IMR-90 (cell line): ENCODE results near the gene OR7D4. TPM values are rescaled to one million over a fixed set of nuclear protein-coding genes. Genes with fewer than 3 reads are reported as not detected.

ENCODE experiments used
- ATAC-seq: fragments of 200-7000 bp; cut with Tn5 transposase; 2 replicates; pipeline ENCODE4 v1.9.1; 2020; ENCODE audit warnings: low read depth, mild to moderate bottlenecking, moderate library complexity
- BruUV-seq: library from RNA; stranded (reverse); fragments of 400-500 nt; replicated peaks from 2 replicates; lab custom pipeline; 2021; lab: Mats Ljungman, UMichigan
- CTCF ChIA-PET: fragments of 300-600 bp; formaldehyde crosslinking; extraction: SDS; loops from one replicate; lab custom pipeline; 2021; ENCODE audit warnings: antibody characterized with exemption; lab: Yijun Ruan, JAX
- POLR2A ChIA-PET: fragments of 300-600 bp; sonication (Branson Sonifier 250); formaldehyde crosslinking; loops from one replicate; lab custom pipeline; 2022; ENCODE audit warnings: antibody characterized with exemption; ENCODE audit not compliant: unreplicated experiment; lab: Charles Lee
- DNase-seq: peaks from one replicate; pipeline ENCODE4 v3.0.0; 2013
- H2AFZ ChIP-seq: replicated peaks from 2 replicates; pipeline ENCODE3; 2013; ENCODE audit warnings: low read length, mild to moderate bottlenecking; ENCODE audit not compliant: poor library complexity
- H2AK5ac ChIP-seq: 2 replicates; pipeline ENCODE4 v1.6.1; 2013; ENCODE audit warnings: low read depth, low read length, inconsistent platforms
- H2AK9ac ChIP-seq: replicated peaks from 2 replicates; pipeline ENCODE3; 2013; ENCODE audit warnings: mild to moderate bottlenecking, low read depth, low read length, moderate library complexity; ENCODE audit not compliant: poor library complexity
- H2BK120ac ChIP-seq: 2 replicates; pipeline ENCODE4 v1.6.1; 2013; ENCODE audit warnings: low read depth, low read length, inconsistent platforms
- H2BK15ac ChIP-seq: 3 replicates; pipeline ENCODE4 v1.6.1; 2013; ENCODE audit warnings: low read depth, low read length, inconsistent platforms
- H2BK20ac ChIP-seq: 2 replicates; pipeline ENCODE4 v1.6.1; 2013; ENCODE audit warnings: low read depth, mild to moderate bottlenecking, inconsistent platforms, low read length, moderate library complexity
- H2BK5ac ChIP-seq: 2 replicates; pipeline ENCODE4 v1.6.1; 2013; ENCODE audit warnings: mild to moderate bottlenecking, low read depth, low read length, inconsistent platforms; ENCODE audit not compliant: poor library complexity, severe bottlenecking
- H3K14ac ChIP-seq: replicated peaks from 2 replicates; pipeline ENCODE4 v1.6.1; 2013; ENCODE audit warnings: low read depth, low read length, inconsistent platforms
- H3K18ac ChIP-seq: 2 replicates; pipeline ENCODE4 v1.6.1; 2013; ENCODE audit warnings: low read depth, low read length, control low read depth
- H3K23ac ChIP-seq: 2 replicates; pipeline ENCODE4 v1.6.1; 2013; ENCODE audit warnings: low read depth, low read length, inconsistent platforms
- H3K27ac ChIP-seq: 2 replicates; pipeline ENCODE4 v1.5.1; 2013; ENCODE audit warnings: mild to moderate bottlenecking, control low read depth, low read length; ENCODE audit not compliant: insufficient read depth
- H3K27me3 ChIP-seq: 2 replicates; pipeline ENCODE4 v1.6.1; 2013; ENCODE audit warnings: low read length; ENCODE audit not compliant: control insufficient read depth, insufficient read depth
- H3K36me3 ChIP-seq: 2 replicates; pipeline ENCODE4 v1.6.1; 2013; ENCODE audit warnings: low read length, mixed read lengths; ENCODE audit not compliant: control insufficient read depth, insufficient read depth
- H3K4ac ChIP-seq: 2 replicates; pipeline ENCODE4 v1.6.1; 2013; ENCODE audit warnings: low read depth, low read length, inconsistent platforms
- H3K4me1 ChIP-seq: 2 replicates; pipeline ENCODE4 v1.6.1; 2013; ENCODE audit warnings: low read length, mixed read lengths; ENCODE audit not compliant: control insufficient read depth, insufficient read depth
- H3K4me2 ChIP-seq: 2 replicates; pipeline ENCODE4 v1.6.1; 2013; ENCODE audit warnings: low read depth, mild to moderate bottlenecking, control low read depth, low read length, moderate library complexity
- H3K4me3 ChIP-seq: 2 replicates; pipeline ENCODE4 v1.5.1; 2013; ENCODE audit warnings: low read depth, mild to moderate bottlenecking, control low read depth, low read length, moderate library complexity; ENCODE audit not compliant: insufficient read depth
- H3K56ac ChIP-seq: 2 replicates; pipeline ENCODE4 v1.6.1; 2013; ENCODE audit warnings: low read length, inconsistent platforms; ENCODE audit not compliant: insufficient read depth; ENCODE audit errors: extremely low read depth
- H3K79me1 ChIP-seq, 2 experiments: 2 replicates each; pipeline ENCODE4 v1.6.1; 2013; ENCODE audit warnings: low read length in 2 of 2, inconsistent platforms in 1 of 2, low read depth in 1 of 2
- H3K9ac ChIP-seq: 2 replicates; pipeline ENCODE4 v1.6.1; 2013; ENCODE audit warnings: low read depth, low read length, control low read depth
- H3K9me1 ChIP-seq: 2 replicates; pipeline ENCODE4 v1.6.1; 2013; ENCODE audit warnings: low read length, inconsistent platforms; ENCODE audit not compliant: insufficient read depth
- H3K9me3 ChIP-seq: 2 replicates; pipeline ENCODE4 v1.6.1; 2013; ENCODE audit warnings: low read length; ENCODE audit not compliant: control insufficient read depth, insufficient read depth
- H4K20me1 ChIP-seq: 2 replicates; pipeline ENCODE4 v1.6.1; 2013; ENCODE audit warnings: low read length, inconsistent platforms; ENCODE audit not compliant: insufficient read depth
- H4K5ac ChIP-seq: 2 replicates; pipeline ENCODE4 v1.6.1; 2013; ENCODE audit warnings: mild to moderate bottlenecking, low read depth, low read length, control low read depth
- H4K8ac ChIP-seq, 2 experiments: 2 replicates each; pipeline ENCODE4 v1.6.1; 2013; ENCODE audit warnings: low read depth in 2 of 2, low read length in 2 of 2, control low read depth in 1 of 2, inconsistent platforms in 1 of 2
- H4K91ac ChIP-seq: 2 replicates; pipeline ENCODE4 v1.6.1; 2013; ENCODE audit warnings: low read depth, low read length, inconsistent platforms; ENCODE audit not compliant: insufficient read depth
- CHD1 ChIP-seq: IDR thresholded peaks from 2 replicates; pipeline ENCODE4 v1.6.1; 2012; ENCODE audit warnings: low read depth, low read length, improper control_type of control experiment
- FOS ChIP-seq: fragments of 150-350 bp; IDR thresholded peaks from 2 replicates; pipeline ENCODE4 v1.6.1; 2016; ENCODE audit warnings: low read depth, low read length
- MAFK ChIP-seq: IDR thresholded peaks from 2 replicates; pipeline ENCODE4 v1.6.1; 2012; ENCODE audit warnings: low read depth, low read length, improper control_type of control experiment
- MAZ ChIP-seq: IDR thresholded peaks from 2 replicates; pipeline ENCODE4 v1.6.1; 2012; ENCODE audit warnings: low read depth, mild to moderate bottlenecking, low read length, improper control_type of control experiment, moderate library complexity, borderline replicate concordance
- MXI1 ChIP-seq: IDR thresholded peaks from 2 replicates; pipeline ENCODE4 v1.6.1; 2012; ENCODE audit warnings: low read depth, mild to moderate bottlenecking, low read length, moderate library complexity, borderline replicate concordance
- NFE2L2 ChIP-seq: fragments of 150-350 bp; IDR thresholded peaks from 2 replicates; pipeline ENCODE4 v1.6.1; 2016; ENCODE audit warnings: low read depth, mild to moderate bottlenecking, low read length
- POLR2A ChIP-seq: IDR thresholded peaks from 2 replicates; pipeline ENCODE4 v1.6.1; 2012; ENCODE audit warnings: mild to moderate bottlenecking, low read depth, low read length
- RAD21 ChIP-seq: IDR thresholded peaks from 2 replicates; pipeline ENCODE4 v1.6.1; 2012; ENCODE audit warnings: low read length, improper control_type of control experiment
- RFX5 ChIP-seq: IDR thresholded peaks from 2 replicates; pipeline ENCODE4 v1.8.0; 2012; ENCODE audit warnings: low read depth, mild to moderate bottlenecking, low read length, moderate library complexity
- SMC3 ChIP-seq: fragments of 150-350 bp; IDR thresholded peaks from 2 replicates; pipeline ENCODE4 v1.6.1; 2016; ENCODE audit warnings: low read depth, mild to moderate bottlenecking, antibody characterized with exemption, low read length, moderate library complexity
- WGBS, 2 experiments: methylation state at CpG; one replicate each; pipeline versions ENCODE4 v1.1.5 to v1.1.7; 2013; ENCODE audit warnings: missing lambda C conversion rate in 2 of 2; ENCODE audit not compliant: insufficient read length in 1 of 2; ENCODE audit errors: extremely low coverage in 2 of 2; 5-methylcytosine and 5-hydroxymethylcytosine counted together
- dilution Hi-C: fragments of 300-500 bp; cut with HindIII; formaldehyde crosslinking; loops from one replicate; pipeline ENCODE4 v1.14.3; 2018; ENCODE audit warnings: low sequenced_read_pairs; ENCODE audit not compliant: unreplicated experiment
- in situ Hi-C: fragments of 300-500 bp; cut with MboI; formaldehyde crosslinking; loops from 3 replicates; pipeline ENCODE4 v1.14.3; 2019; ENCODE audit warnings: low sequenced_read_pairs, inconsistent platforms, mixed read lengths
- intact Hi-C: fragments of 100-400 bp; cut with micrococcal nuclease; formaldehyde crosslinking; loops from 2 replicates; pipeline ENCODE4 v1.10.0; 2022
- polyA plus RNA-seq, 3 experiments: library from polyadenylated mRNA; depleted of rRNA; stranded (reverse); fragments of >200 nt; gene quantifications; 2 replicates each; pipeline ENCODE4 v1.2.3, GENCODE V29; 2012; ENCODE audit warnings: low replicate concordance in 1 of 3
- total RNA-seq: library from RNA; depleted of rRNA; stranded (reverse); fragments of >200 nt; gene quantifications from 2 replicates; pipeline ENCODE4 v1.2.3, GENCODE V29; 2012

The OR7D4 gene
- total and polyA plus RNA-seq, 2 of the 4 experiments (the other 2 are of a cell fraction), result not detected

GRCh38 chr19:9178901-9179300, 40.5 kb downstream of the OR7D4 start, which contains the start of gene OR7D2:
Gene OR7D2, plus strand, starts transcription at chr19:9178979. Its CDS starts 6,803 bp downstream, at chr19:9185782.
- no CpG with 5 or more reads among the region's 4 CpGs for WGBS, 2 experiments
- Histone ChIP-seq H3K56ac (no peak within 1 kb of the TSS), H3K27ac (no peak within 1 kb of the TSS), H2BK15ac (no peak within 1 kb of the TSS), H4K8ac (no peak within 1 kb of the TSS), H3K36me3 (no peaks in the 10 kb centered on the region), H3K4me3 (no peak within 1 kb of the TSS), H2BK20ac (no peak within 1 kb of the TSS), H2AFZ (no peak within 1 kb of the TSS), H2BK120ac (no peak within 1 kb of the TSS), H3K4me1 (no peaks in the 10 kb centered on the region), H2BK5ac (no peak within 1 kb of the TSS), H3K9ac (no peak within 1 kb of the TSS), H2AK5ac (no peak within 1 kb of the TSS), H3K9me1 (no peaks in the 10 kb centered on the region), H3K9me3 (peaks cover 3% of the 10 kb centered on the region; the same call in 1 of the 2 replicates), H3K4me2 (no peak within 1 kb of the TSS), H3K18ac (no peak within 1 kb of the TSS), H3K27me3 (no peaks in the 10 kb centered on the region), H4K5ac (no peak within 1 kb of the TSS), H3K4ac (no peak within 1 kb of the TSS), H3K23ac (no peak within 1 kb of the TSS), H2AK9ac (no peak within 1 kb of the TSS), H3K79me1 (no peaks in the 10 kb centered on the region), H4K91ac (no peak within 1 kb of the TSS), H3K14ac (no peak within 1 kb of the TSS), H4K20me1 (no peaks in the 10 kb centered on the region)
- POLR2A ChIA-PET, result no interaction called here
- dilution Hi-C loops (no loop called here), in situ Hi-C loops (no loop called here), intact Hi-C loops (no loop called here)
- CTCF ChIA-PET, result no interaction called here
- ATAC-seq (no peak), DNase-seq (peak; percentile 10)
- BruUV-seq, result no TSS peak
- TF ChIP-seq FOS (no peak), MAZ (no peak), RFX5 (no peak), POLR2A (no peak), MAFK (no peak), NFE2L2 (no peak), RAD21 (no peak), CHD1 (no peak), MXI1 (no peak), SMC3 (no peak)
